Left forelimb (tissue), 1 donor: ENCODE data around the gene EPHB2.

Experiments used
- DNase-seq: peaks from one replicate; pipeline ENCODE4 v3.0.0-alpha.2; 2018; ENCODE audit warnings: low spot score

The EPHB2 gene

GRCh38 chr1:22860883-22861385 is 150.3 kb downstream of the EPHB2 start:
- DNase-seq, result no peak

GRCh38 chr1:22861764-22862440 is 151.3 kb downstream of the EPHB2 start:
- DNase-seq, result no peak

- DNase-seq, result no peak
These were observed 152.1 kb downstream of the EPHB2 start for GRCh38 chr1:22862752-22863151.

- no peak for DNase-seq
These were observed 153.1 kb downstream of the EPHB2 start for GRCh38 chr1:22863766-22864165.

- DNase-seq, result no peak
These were observed 154.2 kb downstream of the EPHB2 start for GRCh38 chr1:22864886-22865285.

GRCh38 chr1:22865736-22866135 is 155.1 kb downstream of the EPHB2 start:
- no peak for DNase-seq

- no peak for DNase-seq
These were observed 156.2 kb downstream of the EPHB2 start for GRCh38 chr1:22866868-22867267.

GRCh38 chr1:22868331-22868730 is 157.7 kb downstream of the EPHB2 start:
- DNase-seq, result no peak

GRCh38 chr1:22869325-22869724 is 158.7 kb downstream of the EPHB2 start:
- DNase-seq, result no peak

- no peak for DNase-seq
These were observed 159.7 kb downstream of the EPHB2 start for GRCh38 chr1:22870201-22870871.

GRCh38 chr1:22872981-22873664 is 162.5 kb downstream of the EPHB2 start:
- DNase-seq, result no peak

- no peak for DNase-seq
These were observed 164.1 kb downstream of the EPHB2 start for GRCh38 chr1:22874785-22875184.

GRCh38 chr1:22875241-22875640 is 164.6 kb downstream of the EPHB2 start:
- DNase-seq, result no peak

- DNase-seq, result no peak
These were observed 165.2 kb downstream of the EPHB2 start for GRCh38 chr1:22875841-22876240.

GRCh38 chr1:22876359-22877111 is 165.9 kb downstream of the EPHB2 start:
- no peak for DNase-seq

- DNase-seq, result no peak
These were observed 166.7 kb downstream of the EPHB2 start for GRCh38 chr1:22877112-22877915.

- no peak for DNase-seq
These were observed 167.3 kb downstream of the EPHB2 start for GRCh38 chr1:22877980-22878379.

GRCh38 chr1:22878626-22879025 is 168.0 kb downstream of the EPHB2 start:
- no peak for DNase-seq

- no peak for DNase-seq
These were observed 168.8 kb downstream of the EPHB2 start for GRCh38 chr1:22879445-22879844.

GRCh38 chr1:22880174-22880601 is 169.5 kb downstream of the EPHB2 start:
- DNase-seq, result no peak

GRCh38 chr1:22883406-22883805 is 172.8 kb downstream of the EPHB2 start:
- DNase-seq, result no peak
